KMS-11 (cell line): ENCODE measurements around the gene COPA.
A peak's percentile ranks its signal among the peaks of the same experiment; 100 is the strongest.

Experiments used
- H2AFZ ChIP-seq: fragments of 200-600 bp; sonication (generic); 2 replicates; pipeline ENCODE4 v1.6.1; 2016; ENCODE audit warnings: antibody characterized with exemption, mixed run types, low read depth
- H3K27ac ChIP-seq: fragments of 200-600 bp; sonication (generic); 2 replicates; pipeline ENCODE4 v1.6.1; 2016; ENCODE audit warnings: mild to moderate bottlenecking, mixed run types
- H3K27me3 ChIP-seq: fragments of 200-600 bp; sonication (generic); 2 replicates; pipeline ENCODE4 v1.6.1; 2017; ENCODE audit warnings: mild to moderate bottlenecking, low read depth, mixed run types, moderate library complexity; ENCODE audit not compliant: insufficient read depth
- H3K36me3 ChIP-seq: fragments of 200-600 bp; sonication (generic); 2 replicates; pipeline ENCODE4 v1.6.1; 2017; ENCODE audit warnings: mild to moderate bottlenecking, mixed run types; ENCODE audit not compliant: insufficient read depth
- H3K4me1 ChIP-seq: fragments of 200-600 bp; sonication (generic); 2 replicates; pipeline ENCODE4 v1.6.1; 2016; ENCODE audit warnings: mild to moderate bottlenecking, low read depth, mixed run types; ENCODE audit not compliant: poor library complexity, severe bottlenecking
- H3K4me2 ChIP-seq: fragments of 200-600 bp; sonication (generic); 2 replicates; pipeline ENCODE4 v1.7.0; 2016; ENCODE audit warnings: mild to moderate bottlenecking, mixed run types
- H3K4me3 ChIP-seq: fragments of 200-600 bp; sonication (generic); IDR thresholded peaks from 2 replicates; pipeline ENCODE4 v1.6.1; 2017; ENCODE audit warnings: low read depth, low read length, mixed read lengths; ENCODE audit not compliant: insufficient read depth
- H3K79me2 ChIP-seq: fragments of 200-600 bp; sonication (generic); 2 replicates; pipeline ENCODE4 v1.6.1; 2016; ENCODE audit warnings: low read depth, mixed run types; ENCODE audit not compliant: insufficient read depth
- H3K9ac ChIP-seq: fragments of 200-600 bp; sonication (generic); 2 replicates; pipeline ENCODE4 v1.6.1; 2016; ENCODE audit warnings: mild to moderate bottlenecking, mixed run types
- H4K20me1 ChIP-seq: fragments of 200-600 bp; sonication (generic); 2 replicates; pipeline ENCODE4 v1.6.1; 2016; ENCODE audit warnings: mild to moderate bottlenecking, mixed run types; ENCODE audit not compliant: insufficient read depth
- CTCF ChIP-seq: fragments of 200-600 bp; sonication (generic); conservative IDR thresholded peaks from 2 replicates; pipeline ENCODE4 v1.6.1; 2017; ENCODE audit warnings: low read depth, mild to moderate bottlenecking, antibody characterized with exemption, low read length, moderate library complexity, mixed read lengths

The COPA gene

GRCh38 chr1:160346958-160347357 is 3.9 kb upstream of the COPA start:
- no peak overlapping the region for H2AFZ ChIP-seq
- H3K9ac ChIP-seq = no peak overlapping the region
- H3K36me3 ChIP-seq = peaks cover 4% of the 10 kb centered on the region; the same call in 1 of the 2 replicates
- H3K4me2 ChIP-seq = no peak overlapping the region
- peaks cover 21% of the 10 kb centered on the region for H3K4me1 ChIP-seq
- no peak overlapping the region for H3K4me3 ChIP-seq
- no peak overlapping the region for H3K27ac ChIP-seq
- H3K79me2 ChIP-seq = peaks cover 45% of the 10 kb centered on the region
- H4K20me1 ChIP-seq = no peaks in the 10 kb centered on the region
- H3K27me3 ChIP-seq = no peaks in the 10 kb centered on the region
- TF ChIP-seq CTCF = no peak

- TF ChIP-seq CTCF = no peak
- peaks cover 4% of the 10 kb centered on the region; the same call in 1 of the 2 replicates for H3K36me3 ChIP-seq
- H3K27ac ChIP-seq = no peak overlapping the region
- no peak overlapping the region for H2AFZ ChIP-seq
- H3K79me2 ChIP-seq = peaks cover 50% of the 10 kb centered on the region
- no peak overlapping the region for H3K9ac ChIP-seq
- H3K4me3 ChIP-seq = no peak overlapping the region
- no peaks in the 10 kb centered on the region for H3K27me3 ChIP-seq
- peaks cover 23% of the 10 kb centered on the region for H3K4me1 ChIP-seq
- no peaks in the 10 kb centered on the region for H4K20me1 ChIP-seq
- H3K4me2 ChIP-seq = no peak overlapping the region
Measured at GRCh38 chr1:160346463-160346862, 3.4 kb upstream of the COPA start.

GRCh38 chr1:160344936-160345335 is 1.9 kb upstream of the COPA start:
- Histone ChIP-seq H2AFZ (no peak overlapping the region), H4K20me1 (no peaks in the 10 kb centered on the region), H3K27me3 (no peaks in the 10 kb centered on the region), H3K79me2 (peaks cover 66% of the 10 kb centered on the region), H3K4me2 (peak overlapping the region; percentile 91; the same call in 1 of the 2 replicates), H3K36me3 (peaks cover 6% of the 10 kb centered on the region; the same call in 1 of the 2 replicates), H3K4me1 (peaks cover 32% of the 10 kb centered on the region), H3K9ac (no peak overlapping the region), H3K4me3 (no peak overlapping the region), H3K27ac (no peak overlapping the region)
- TF ChIP-seq CTCF = no peak

GRCh38 chr1:160344241-160344640 is 1.2 kb upstream of the COPA start:
- peak overlapping the region; percentile 65; the same call in 1 of the 2 replicates for H3K27ac ChIP-seq

More at GRCh38 chr1:160344241-160344640, 1.2 kb upstream of the COPA start:
- no peaks in the 10 kb centered on the region for H3K27me3 ChIP-seq
- peaks cover 11% of the 10 kb centered on the region; the same call in 1 of the 2 replicates for H3K36me3 ChIP-seq
- no peak overlapping the region for H2AFZ ChIP-seq
- no peak for TF ChIP-seq CTCF
- H3K4me2 ChIP-seq = peak overlapping the region; percentile 91
- peak overlapping the region; percentile 87; the same call in 1 of the 2 replicates for H3K9ac ChIP-seq
- H3K79me2 ChIP-seq = peaks cover 73% of the 10 kb centered on the region
- H4K20me1 ChIP-seq = no peaks in the 10 kb centered on the region
- H3K4me3 ChIP-seq = peak overlapping the region; percentile 99
- peaks cover 32% of the 10 kb centered on the region for H3K4me1 ChIP-seq
